Right renal pelvis (tissue), 4 donors: ENCODE data around the gene SRPK2. TPM values are rescaled to one million over a fixed set of nuclear protein-coding genes. Genes with fewer than 3 reads are reported as not detected.

Experiments used
- DNase-seq, 4 donors: peaks; one replicate each; pipeline ENCODE4 v3.0.0-alpha.2; 2013; ENCODE audit warnings: low read depth in 4 of 4, low spot score in 3 of 4, missing footprints in 1 of 4
- polyA plus RNA-seq, 4 donors: library from polyadenylated mRNA; unstranded; fragments of 120-200 nt; gene quantifications; one replicate each; pipeline ENCODE4 v1.2.1, GENCODE V29; 2013; ENCODE audit not compliant: insufficient read length in 4 of 4

SRPK2 gene
- polyA plus RNA-seq, 4 donors, result 44.4 to 63.9 (median 59.5) TPM

DNA sequence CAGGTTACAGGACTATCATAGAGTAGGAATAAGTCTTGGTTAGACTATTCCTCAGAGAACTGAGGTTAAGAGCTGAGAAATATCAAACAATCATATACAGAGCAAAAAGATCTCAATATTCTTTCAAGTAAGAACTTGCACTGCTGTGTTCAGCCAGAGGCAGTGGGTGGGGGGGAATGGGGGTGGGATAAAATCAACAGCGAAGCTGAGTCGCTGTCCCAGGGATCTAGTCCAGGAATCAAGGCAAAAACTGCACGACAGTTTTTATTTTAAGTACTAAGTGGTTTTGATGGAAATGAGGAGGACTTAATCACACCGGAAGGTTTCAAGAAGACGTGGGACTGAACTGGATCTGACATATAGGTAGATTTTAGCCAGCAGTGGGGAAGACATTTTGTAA lies 159.1 kb downstream of the SRPK2 start:
- no peak for DNase-seq

DNA sequence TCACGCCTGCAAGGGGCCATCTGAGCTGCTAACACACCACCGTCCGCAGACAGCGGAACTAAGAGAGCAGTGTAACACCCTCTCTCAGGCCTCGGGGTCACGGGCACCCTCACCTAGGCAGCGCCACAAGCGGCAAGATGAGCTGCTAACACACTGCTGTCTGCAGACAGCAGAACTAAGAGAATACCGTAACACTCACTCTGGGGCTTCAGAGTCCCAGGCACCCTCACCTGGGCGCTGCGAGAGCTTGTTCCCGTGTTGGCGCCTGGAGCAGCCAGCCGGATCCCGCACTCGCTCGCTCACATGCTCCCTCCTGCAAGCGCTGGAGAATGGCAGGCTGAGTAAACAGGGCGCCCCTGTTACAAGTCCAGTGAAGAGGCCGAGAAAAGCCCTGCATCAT lies 160.2 kb downstream of the SRPK2 start:
- no peak for DNase-seq

DNA sequence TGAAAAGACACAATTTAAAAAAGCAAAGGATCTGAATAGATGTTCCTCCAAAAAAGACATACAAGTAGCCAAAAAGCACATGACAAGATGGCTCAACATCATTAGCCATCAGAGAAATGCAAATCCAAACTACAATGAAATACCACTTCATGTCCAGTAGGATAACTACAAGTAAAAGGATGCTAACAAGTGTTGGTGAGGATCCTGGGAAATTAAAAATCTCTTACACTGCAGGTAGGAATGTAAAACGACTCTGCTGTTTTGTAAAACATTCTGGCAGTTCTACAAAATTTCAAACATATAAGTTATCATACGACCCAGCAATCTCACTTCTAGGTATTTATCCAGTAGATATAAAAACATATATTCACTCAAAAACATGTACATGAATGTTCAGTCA lies 161.3 kb downstream of the SRPK2 start:
- DNase-seq, result no peak

DNA sequence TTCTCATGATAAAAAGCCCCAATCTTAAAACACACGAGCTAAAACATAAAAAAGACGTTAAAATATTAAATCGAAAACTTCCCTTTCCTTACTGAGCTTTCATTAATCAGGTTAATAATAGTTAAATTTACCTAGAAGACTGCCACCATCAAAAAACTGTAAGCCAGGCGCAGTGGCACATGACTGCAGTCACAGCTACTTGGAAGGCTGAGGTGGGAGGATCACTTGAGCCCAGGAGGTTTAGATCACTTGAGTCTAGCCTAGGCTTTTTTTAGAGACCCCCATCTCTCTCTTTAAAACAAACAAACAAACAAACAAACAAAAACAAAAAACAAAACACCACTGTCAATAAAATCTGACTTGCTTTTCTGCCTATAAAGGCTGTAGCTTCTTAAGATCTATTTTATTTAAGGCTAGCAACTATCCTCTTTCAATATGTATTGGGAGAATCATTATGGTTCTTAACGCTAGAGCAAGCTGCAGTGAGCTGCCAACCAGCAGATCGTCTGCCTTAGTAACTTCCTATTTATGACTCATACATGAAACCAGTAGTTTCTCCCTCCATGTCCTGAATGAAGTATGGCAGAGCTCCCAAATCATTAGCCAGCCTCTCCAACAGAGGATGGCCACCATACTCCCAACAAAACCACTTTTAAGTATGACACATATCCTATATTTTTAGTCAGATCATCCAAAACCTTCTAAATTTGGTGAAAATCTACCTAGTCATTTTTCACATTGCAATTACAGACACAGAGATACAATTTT lies 163.7 kb downstream of the SRPK2 start:
- DNase-seq, result no peak

DNA sequence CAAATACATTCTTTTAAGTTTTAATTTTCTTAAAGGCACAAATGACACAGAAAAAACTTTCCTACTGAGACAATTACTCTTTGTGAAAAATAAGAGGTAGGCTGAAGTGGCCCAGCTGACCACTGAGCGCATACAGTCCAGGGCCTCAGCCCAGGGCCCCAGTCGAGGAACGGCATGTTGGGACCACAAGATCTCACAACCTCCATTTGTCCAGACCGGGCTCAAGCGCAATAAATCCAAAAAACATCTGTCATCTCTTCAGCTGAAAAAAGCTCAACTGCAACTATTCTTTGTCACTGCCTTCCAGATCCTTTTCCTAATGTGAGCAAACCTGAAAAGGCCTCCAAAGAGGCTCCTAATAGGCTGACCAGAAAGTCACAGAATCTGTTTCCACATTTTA lies 165.8 kb downstream of the SRPK2 start:
- DNase-seq, result no peak

DNA sequence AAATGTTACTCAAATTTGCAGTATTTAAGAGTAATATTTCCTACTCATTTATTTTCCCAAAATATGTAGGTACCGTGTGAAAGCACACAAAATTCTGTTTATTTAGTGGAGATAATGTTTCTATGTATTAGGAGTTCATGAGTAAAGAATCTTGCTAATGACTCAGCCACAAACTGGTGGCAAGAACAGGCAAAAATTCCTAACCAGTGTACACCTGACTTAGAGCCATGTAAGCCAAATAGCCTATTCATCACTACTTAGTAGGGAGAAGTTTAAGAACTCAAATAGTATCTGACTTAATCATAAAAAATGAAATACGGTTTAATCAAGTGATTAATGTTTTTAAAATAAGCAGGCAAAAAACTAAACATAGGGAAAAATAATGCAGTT lies 169.0 kb downstream of the SRPK2 start:
- DNase-seq, result no peak

DNA sequence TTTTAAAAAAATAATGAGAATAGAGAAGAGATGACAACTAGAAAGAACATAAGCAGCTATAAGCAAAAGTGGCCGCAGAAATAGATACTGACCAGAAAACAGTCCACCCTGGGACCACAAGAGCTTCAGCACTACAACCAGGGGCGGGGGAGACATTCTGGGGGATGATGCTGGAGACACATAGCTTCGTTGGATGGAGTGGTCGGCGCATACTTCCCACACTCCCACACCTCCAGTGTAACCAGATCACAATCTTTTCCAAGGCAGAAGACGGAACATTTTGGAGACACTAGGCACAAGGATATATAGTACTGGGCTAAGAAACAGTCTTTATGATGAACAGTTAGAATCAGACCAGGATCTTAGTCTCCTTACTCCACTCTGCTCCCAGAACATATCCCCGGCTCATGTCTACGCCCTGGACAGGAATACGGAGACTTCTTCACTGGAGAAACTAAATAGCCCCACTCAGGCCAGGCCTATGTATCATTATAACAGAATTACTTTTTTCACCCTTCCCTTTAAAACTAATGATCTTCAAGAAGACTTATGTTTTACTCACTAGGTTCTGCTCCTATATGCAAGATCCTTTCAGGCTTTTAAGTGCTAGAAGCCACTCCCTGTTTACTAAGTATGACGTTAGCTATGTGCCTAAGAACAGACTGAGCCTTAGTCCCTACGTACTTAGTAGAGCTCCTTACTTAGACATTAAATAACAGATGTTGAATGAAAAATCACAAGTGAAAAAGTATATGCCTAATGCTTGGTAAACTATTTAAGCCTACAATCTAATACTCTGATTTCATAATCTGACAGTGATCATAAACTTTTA lies 169.6 kb downstream of the SRPK2 start:
- DNase-seq, result no peak

DNA sequence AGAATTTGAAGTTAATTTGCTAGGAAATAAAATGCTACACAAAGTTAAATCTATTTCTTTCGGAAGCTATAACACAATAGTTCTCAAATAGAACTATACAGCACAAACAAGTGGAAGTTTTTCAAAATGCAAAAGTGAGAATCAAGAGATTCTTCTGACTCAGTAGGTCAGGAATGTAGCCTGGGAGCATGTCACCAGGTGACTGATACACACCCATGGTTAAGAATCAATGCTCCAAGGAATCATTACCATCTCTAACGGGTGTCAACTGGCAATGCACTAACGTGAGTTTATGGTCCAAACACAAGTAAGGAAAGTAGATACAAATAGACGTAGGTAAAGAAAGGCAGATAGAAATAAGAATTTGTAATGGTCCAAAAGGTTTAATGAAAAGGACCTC lies 170.5 kb downstream of the SRPK2 start:
- no peak for DNase-seq

DNA sequence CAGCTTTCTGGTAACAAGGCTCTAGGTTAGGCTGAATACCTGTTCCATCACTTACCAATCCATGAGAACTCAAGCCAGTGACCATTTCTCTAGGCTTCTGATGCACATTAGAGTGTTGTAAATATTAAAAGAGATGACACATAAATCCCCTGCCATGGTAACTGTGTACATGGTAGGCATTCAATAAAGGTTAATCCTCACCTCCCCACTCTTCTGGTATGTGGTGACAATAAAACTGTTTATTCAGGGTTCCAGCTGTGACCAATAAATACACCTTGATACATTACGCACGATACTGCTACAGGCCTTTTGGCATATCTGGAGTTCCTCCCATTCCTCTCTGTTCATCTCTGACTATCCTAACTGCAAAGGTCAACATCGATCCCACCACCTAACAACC lies 171.9 kb downstream of the SRPK2 start:
- DNase-seq, result no peak

DNA sequence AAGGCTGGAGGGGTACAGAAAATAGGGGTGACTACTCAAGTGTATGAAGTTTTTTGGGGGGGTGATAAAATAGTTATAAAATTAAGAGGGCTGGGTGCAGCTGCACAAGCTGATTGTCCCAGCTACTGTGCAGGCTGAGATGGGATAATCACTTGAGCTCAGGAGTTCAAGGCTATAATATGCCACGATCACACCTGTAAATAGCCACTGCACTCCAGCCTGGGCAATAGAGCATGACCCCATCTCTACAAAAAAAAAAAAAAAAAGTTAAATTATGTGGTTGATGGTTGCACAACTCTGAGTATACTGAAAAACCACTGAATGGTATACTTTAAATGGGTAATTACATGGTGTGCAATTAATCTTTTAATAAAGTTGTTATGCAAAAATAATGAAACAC lies 172.9 kb downstream of the SRPK2 start:
- DNase-seq, result no peak

DNA sequence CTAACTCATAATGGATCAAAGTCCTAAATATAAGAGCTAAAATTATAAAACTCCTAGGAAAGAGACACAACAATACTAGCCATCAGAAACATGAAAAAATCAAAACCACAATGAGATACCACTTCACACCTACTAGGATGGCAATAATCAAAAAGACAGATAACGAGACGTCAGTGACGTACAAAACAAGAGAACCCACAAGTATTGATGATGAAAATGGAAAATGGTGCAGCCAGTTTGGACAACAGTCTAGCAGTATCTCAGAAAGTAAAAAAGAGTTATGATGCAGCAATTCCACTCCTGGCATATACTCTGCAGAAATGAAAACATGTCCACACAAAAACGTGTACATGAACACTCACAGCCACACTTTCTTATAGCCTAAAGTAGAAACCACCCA lies 173.5 kb downstream of the SRPK2 start:
- DNase-seq, result no peak

DNA sequence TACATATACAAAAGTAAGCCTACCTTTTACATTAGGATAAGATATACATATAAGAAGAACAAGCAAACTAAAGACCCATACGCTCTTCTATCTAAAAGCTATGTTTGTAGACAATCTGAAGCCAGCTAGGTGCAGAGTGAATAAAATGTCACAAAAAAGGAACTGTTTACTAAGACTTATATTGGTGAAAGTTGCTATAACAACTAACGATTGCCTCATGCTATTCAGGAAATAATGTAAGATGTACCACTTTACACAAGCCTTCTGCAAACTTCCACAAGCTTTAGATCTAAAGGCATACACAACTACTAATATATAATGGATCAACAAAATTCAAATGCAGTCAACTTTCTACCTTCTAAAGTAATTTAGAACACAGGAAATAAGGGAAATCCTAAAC lies 175.1 kb downstream of the SRPK2 start:
- no peak for DNase-seq

DNA sequence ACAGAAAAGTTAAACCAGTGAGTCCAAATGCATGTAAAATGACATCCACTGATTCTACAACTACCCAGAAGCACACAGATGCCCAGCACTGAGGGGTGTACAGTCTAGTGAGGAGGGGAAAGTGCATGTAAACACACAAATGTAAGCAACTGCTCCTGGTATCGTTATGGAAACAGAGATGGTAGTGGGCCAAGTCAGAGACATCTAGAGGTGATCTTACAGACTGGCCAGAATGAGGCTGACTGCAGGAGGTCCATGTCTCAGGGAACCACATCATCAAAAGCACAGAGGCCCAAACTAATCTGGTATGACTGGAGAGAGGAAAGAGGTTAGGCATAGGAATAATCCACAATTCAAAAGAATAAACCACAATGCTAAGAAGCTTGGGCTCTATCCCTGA lies 176.5 kb downstream of the SRPK2 start:
- DNase-seq, result no peak

DNA sequence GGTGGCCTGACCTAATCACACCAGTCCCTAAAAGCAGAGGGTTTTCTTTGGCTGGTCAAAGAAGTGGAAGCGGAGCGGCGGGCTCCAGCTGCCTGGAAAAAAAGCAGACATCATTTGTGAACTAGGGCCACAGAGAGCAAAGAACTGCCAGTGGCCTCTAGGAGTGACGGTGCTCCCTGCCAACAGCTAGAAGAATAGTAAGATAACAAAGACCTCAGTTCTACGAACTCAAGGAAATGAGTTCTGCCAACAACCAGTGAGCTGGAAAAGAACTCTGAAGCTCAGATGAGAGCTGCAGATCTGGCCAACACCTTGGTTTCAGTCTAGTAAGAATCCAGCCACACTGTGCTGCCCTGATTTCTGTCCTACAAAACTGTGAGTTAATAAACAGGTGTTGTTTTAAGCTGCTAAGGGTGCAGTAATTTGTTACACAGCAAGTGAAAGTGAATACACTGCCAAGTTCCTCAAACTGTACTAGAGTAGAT lies 178.0 kb downstream of the SRPK2 start:
- DNase-seq, result no peak

DNA sequence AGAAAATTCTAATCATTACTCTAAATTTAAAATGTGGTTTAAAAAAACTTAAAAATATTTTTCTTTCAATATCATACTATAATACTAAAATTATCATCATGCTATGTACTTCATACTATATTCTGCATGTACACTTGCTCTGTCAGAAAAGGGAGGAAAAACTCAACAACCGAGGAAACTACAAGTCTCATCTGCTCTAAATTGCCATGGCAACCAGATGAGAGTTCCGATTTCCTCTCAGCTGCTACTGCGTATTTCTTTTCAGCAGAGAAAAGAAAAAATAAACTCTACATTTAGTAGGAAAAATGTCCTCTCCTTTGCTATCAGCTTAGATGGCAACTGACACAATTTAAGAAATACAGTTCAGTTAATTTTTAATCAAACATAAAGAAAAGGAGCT lies 178.9 kb downstream of the SRPK2 start:
- DNase-seq, result peak in 1 of 4 donors; percentile 16

DNA sequence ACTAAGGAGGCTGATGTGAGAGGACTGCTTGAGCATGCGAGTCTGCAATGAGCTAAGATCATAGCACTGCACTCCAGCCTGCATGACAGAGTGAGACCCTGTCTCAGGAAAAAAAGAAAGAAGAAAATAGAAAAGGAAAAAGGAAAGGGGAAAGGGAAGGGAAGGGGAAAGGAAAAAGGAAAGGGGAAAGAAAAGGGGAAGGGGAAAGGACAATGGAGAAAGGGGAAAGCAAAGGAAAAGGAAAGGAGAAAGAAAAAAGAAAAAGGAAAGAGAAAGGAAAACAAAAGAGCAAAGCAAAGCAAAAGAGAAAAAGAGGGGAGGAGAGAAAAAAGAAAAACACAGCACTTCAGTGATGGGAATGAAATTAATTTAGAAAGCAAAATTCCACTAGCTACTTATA lies 179.3 kb downstream of the SRPK2 start:
- no peak for DNase-seq

DNA sequence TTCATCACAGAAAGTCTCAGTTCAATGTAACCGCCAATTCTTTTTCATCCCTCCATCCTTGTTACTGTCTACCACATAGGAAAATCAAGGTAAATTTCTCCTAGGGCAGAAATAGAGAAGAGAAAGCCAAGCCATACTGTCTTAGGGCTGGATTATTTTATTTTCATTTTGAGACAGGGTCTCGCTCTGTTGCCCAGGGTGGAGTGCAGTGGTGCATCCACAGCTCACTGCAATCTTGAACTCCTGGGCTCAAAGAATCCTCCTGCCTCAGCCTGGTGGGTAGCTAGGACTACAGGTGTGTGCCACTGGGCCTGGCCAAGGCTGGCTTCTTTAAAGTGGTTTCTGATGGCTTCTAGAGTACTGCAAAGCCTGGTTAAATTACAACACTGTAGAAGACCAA lies 181.7 kb downstream of the SRPK2 start:
- no peak for DNase-seq

DNA sequence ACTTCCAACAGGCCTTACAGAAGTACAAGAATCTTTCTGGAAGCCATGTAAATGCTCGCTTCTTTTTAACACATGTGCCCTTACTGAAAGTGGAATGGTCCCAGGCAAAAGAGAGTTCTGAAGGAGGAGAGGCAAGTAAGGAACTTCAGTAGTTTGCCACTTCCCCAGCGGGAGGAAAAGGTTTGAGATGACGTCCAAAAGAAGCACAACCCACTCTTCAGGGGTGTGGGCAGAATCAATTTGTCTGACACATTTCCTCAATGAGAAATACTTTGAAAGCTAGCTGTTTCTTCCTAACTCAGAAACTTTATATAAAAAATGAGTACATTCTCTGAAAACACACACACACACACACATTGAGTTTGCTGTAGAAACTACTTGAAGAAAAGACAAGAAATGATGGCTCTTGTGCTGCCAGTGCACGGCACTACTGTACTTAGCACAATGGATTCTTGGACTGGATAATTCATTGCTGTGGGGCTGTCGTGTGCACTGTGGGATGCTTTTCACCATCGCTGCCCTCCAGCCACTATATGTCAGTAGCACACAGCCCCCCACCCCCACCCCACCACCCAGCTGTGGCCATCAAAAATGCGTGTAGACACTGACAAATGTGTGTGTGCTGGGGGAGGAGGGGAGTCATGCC lies 183.0 kb downstream of the SRPK2 start:
- DNase-seq, result no peak

DNA sequence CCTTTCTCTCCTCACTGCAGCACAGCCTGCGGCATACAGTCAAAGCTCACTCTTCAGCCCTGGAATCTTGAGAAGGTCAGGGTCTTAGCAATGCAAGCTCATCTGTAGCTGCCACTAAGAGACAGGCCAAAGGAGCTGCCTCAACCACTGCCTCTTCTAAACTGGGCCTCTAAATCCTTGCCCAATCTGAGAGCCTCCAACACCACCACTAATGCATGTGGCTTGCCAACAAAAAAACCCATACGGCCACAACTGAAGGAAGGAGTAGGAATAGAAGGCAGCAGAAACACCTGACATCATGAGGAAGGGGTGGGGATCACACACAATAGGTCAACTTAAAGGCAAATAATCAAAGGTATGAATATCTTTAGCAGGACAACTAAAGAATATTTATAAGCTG lies 183.8 kb downstream of the SRPK2 start:
- DNase-seq, result no peak

DNA sequence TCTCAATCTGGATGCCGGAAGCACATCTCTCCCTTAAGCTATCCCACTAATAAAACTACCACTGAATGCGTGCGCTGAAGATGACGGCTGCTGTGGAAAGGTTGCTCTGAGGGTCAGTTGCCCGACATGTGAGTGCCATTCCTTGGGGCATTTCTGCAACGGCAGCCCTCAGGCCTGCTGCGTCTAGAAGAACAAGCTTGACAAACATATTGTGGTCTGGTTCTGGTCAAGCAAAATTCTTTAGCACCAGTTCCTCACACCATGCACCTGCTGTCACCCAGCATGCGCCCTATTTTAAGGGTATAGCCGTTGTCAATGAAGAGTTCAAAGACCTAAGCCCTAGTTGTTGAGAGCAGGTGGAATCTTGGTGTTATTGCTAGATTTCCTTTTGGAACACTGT lies 184.2 kb downstream of the SRPK2 start:
- no peak for DNase-seq

DNA sequence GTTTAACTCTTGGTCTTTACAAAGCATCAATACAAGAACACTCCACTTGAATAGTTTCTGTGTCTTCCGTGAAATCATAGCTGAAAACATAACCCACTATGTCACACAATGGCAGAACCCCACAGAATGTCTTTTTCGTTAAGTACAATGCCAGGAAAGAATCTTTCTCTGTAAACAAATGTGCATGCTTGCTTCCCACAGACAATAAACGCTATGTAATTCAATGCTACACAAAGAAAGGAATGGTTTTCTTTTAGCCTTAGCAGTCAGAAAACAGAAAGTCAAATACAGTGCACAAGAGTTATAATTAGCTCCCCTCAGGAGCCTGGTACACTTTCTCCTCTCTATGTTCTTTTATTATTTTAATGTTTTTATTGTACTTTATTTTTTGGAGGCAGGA lies 186.1 kb downstream of the SRPK2 start:
- DNase-seq, result no peak

DNA sequence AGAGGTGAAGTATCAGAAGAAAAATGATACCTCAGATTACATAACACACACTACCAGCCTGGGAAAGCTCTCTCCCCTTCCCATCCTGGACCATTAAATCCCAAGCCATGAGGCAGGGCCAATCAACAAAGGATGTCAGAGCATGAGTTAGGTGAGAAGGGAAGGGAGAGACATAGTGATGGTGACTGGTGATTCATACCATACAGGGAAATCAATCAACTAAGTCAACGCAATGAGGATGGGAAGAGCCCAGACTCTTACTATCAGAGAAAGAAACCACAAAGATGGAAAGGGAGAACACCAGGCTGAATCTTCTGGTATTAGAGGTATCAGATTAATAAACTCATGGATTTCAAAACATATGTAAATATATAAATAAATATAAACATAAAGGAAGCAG lies 189.3 kb downstream of the SRPK2 start:
- DNase-seq, result no peak
